Measurements from ENCODE around the gene PTPDC1. TPM values are rescaled to one million over a fixed set of nuclear protein-coding genes. Genes with fewer than 3 reads are reported as not detected.

Gene PTPDC1
- polyA plus RNA-seq, 3 donors: 0.32 to 1.5 (median 0.95) TPM

- H3K27me3 Mint-ChIP-seq (ENCODE audit: low read depth in 3 of 3): peaks cover 0 to 2% (median 0%) of the 10 kb centered on the region in 3 donors
These were observed 16.1 kb downstream of the PTPDC1 start for GRCh38 chr9:94100152-94100879.

More at GRCh38 chr9:94100152-94100879, 16.1 kb downstream of the PTPDC1 start:
- WGBS (ENCODE audit: insufficient coverage): no CpG with 5 or more reads among the region's 2 CpGs
- Histone ChIP-seq H3K27ac (ENCODE audit: low read depth in 1 of 2, low read length in 2 of 2) (no peak overlapping the region), H3K4me1 (ENCODE audit: control insufficient read depth in 1 of 2, insufficient read depth in 2 of 2, low read length in 2 of 2) (no peaks in the 10 kb centered on the region), H3K27me3 (ENCODE audit: control insufficient read depth in 2 of 2, insufficient read depth in 2 of 2, low read length in 2 of 2) (no peaks in the 10 kb centered on the region), H2AFZ (ENCODE audit: insufficient read depth, low read depth, low read length, poor library complexity, severe bottlenecking) (no peak overlapping the region), H3K36me3 (replicated peaks in 1 of 2; ENCODE audit: control insufficient read depth in 1 of 2, insufficient read depth in 2 of 2, low read length in 2 of 2) (no peaks in the 10 kb centered on the region), H3K9ac (ENCODE audit: insufficient read depth, low read length, poor library complexity, severe bottlenecking) (no peak overlapping the region), H3K4me3 (replicated peaks in 1 of 3; ENCODE audit: low read depth in 2 of 3, low read length in 3 of 3) (no peak overlapping the region), H4K20me1 (ENCODE audit: insufficient read depth, low read length) (no peaks in the 10 kb centered on the region), H3K79me2 (ENCODE audit: insufficient read depth, low read length) (no peaks in the 10 kb centered on the region), H3K4me2 (replicated peaks; ENCODE audit: extremely low read depth, low read length, poor library complexity, severe bottlenecking) (no peak overlapping the region), H3K9me3 (replicated peaks in 1 of 2; ENCODE audit: control insufficient read depth in 1 of 2, insufficient read depth in 1 of 2, low read length in 2 of 2) (no peaks in the 10 kb centered on the region)
- intact Hi-C loops (cut with micrococcal nuclease): no loop called here
- Mint-ChIP-seq H3K4me1 (no peaks in the 10 kb centered on the region), H3K27ac (no peak overlapping the region), H3K36me3 (peaks cover 13 to 16% of the 10 kb centered on the region in 2 donors), H3K4me3 (no peak overlapping the region), H3K9me3 (peaks cover 0 to 2% (median 0%) of the 10 kb centered on the region in 7 donors)
- DNase-seq: no peak
- TF ChIP-seq CTCF (IDR thresholded peaks at IDR 0.05): no peak
